Measurements from ENCODE around the gene OR51B4.
"Not testable (repeated sequence)": the region's sequence is repeated elsewhere in the genome, so short reads cannot be mapped to it uniquely, and the experiment has no call there.

OR51B4 gene

GRCh38 chr11:5339771-5340322 is 38.1 kb upstream of the OR51B4 start:
- ChIA-PET POLR2A (no interaction called here), CTCF (interaction anchor here (0.6 kb wide), 1 partner anchor 712 kb away, joined by 3 read pairs; no protein-coding TSS in a partner anchor)
- TF ChIP-seq KLF17 (tag by site-specific recombination; IDR thresholded peaks at IDR 0.05) (no peak), ATF2 (tag by site-specific recombination; IDR thresholded peaks at IDR 0.05; ENCODE audit: low read depth) (no peak), ZFP37 (tag by site-specific recombination; IDR thresholded peaks at IDR 0.05) (no peak), ZNF660 (tag by site-specific recombination; IDR thresholded peaks at IDR 0.05) (no peak)
- Histone ChIP-seq H3K4me1 (ENCODE audit: control insufficient read depth, insufficient read depth, low read length) (no peaks in the 10 kb centered on the region), H3K27ac (ENCODE audit: extremely low read depth, low read depth, low read length) (no peak overlapping the region), H3K36me3 (ENCODE audit: control insufficient read depth in 2 of 2, insufficient read depth in 1 of 2, low read length in 2 of 2) (no peaks in the 10 kb centered on the region), H3K4me3 (ENCODE audit: low read depth, low read length) (no peak overlapping the region), H3K9me3 (ENCODE audit: control insufficient read depth, insufficient read depth, low read depth, low read length) (no peaks in the 10 kb centered on the region)

- POLR2A ChIA-PET; H3K4me1 ChIP-seq (ENCODE audit: control insufficient read depth, insufficient read depth, low read length); H3K36me3 ChIP-seq (ENCODE audit: control insufficient read depth in 2 of 2, insufficient read depth in 1 of 2, low read length in 2 of 2); CTCF ChIA-PET; H3K27ac ChIP-seq (ENCODE audit: extremely low read depth, low read depth, low read length); H3K9me3 ChIP-seq (ENCODE audit: control insufficient read depth, insufficient read depth, low read depth, low read length); H3K4me3 ChIP-seq (ENCODE audit: low read depth, low read length): not testable (repeated sequence)
Observed at GRCh38 chr11:5337253-5337652, 35.5 kb upstream of the OR51B4 start.

- Histone ChIP-seq H3K36me3 (ENCODE audit: control insufficient read depth in 2 of 2, insufficient read depth in 1 of 2, low read length in 2 of 2) (no peaks in the 10 kb centered on the region), H3K4me3 (ENCODE audit: low read depth, low read length) (no peak overlapping the region), H3K4me1 (ENCODE audit: control insufficient read depth, insufficient read depth, low read length) (no peaks in the 10 kb centered on the region), H3K9me3 (ENCODE audit: control insufficient read depth, insufficient read depth, low read depth, low read length) (no peaks in the 10 kb centered on the region), H3K27ac (ENCODE audit: extremely low read depth, low read depth, low read length) (no peak overlapping the region)
- CTCF ChIA-PET = no interaction called here
- TF ChIP-seq ZNF768 (tag by site-specific recombination; IDR thresholded peaks at IDR 0.05) (no peak), ZBTB11 (tag by site-specific recombination; conservative IDR thresholded peaks at IDR 0.05; ENCODE audit: low read depth) (no peak), ZNF488 (tag by site-specific recombination; IDR thresholded peaks at IDR 0.05) (no peak), ZNF239 (tag by site-specific recombination; IDR thresholded peaks at IDR 0.05) (no peak), ZNF366 (tag by site-specific recombination; conservative IDR thresholded peaks at IDR 0.05) (no peak), REST (tag by site-specific recombination; IDR thresholded peaks at IDR 0.05) (no peak), ZNF654 (tag by site-specific recombination; IDR thresholded peaks at IDR 0.05; ENCODE audit: low read depth) (no peak), ZNF560 (tag by site-specific recombination; IDR thresholded peaks at IDR 0.05; ENCODE audit: borderline replicate concordance) (no peak), ZNF645 (tag by site-specific recombination; IDR thresholded peaks at IDR 0.05) (no peak)
- POLR2A ChIA-PET = no interaction called here
Observed at GRCh38 chr11:5336331-5336730, 34.6 kb upstream of the OR51B4 start.
